Endothelial cell of umbilical vein (primary cell): ENCODE measurements around the gene PYROXD2. TPM values are rescaled to one million over a fixed set of nuclear protein-coding genes. Genes with fewer than 3 reads are reported as not detected.

Experiments
- BruUV-seq: library from RNA; stranded (reverse); fragments of 400-500 nt; replicated peaks from 2 replicates; lab custom pipeline; 2021; lab: Mats Ljungman, UMichigan
- CTCF ChIA-PET: fragments of 300-600, 350-600 bp; sonication (Branson Sonifier 250); formaldehyde crosslinking; loops from one replicate; lab custom pipeline; 2021; ENCODE audit warnings: antibody characterized with exemption, inconsistent platforms; lab: Charles Lee
- POLR2A ChIA-PET: fragments of 300-600, 350-600 bp; sonication (Branson Sonifier 250); formaldehyde crosslinking; loops from one replicate; lab custom pipeline; 2021; ENCODE audit warnings: antibody characterized with exemption, inconsistent platforms; lab: Charles Lee
- DNase-seq: peaks from one replicate; pipeline ENCODE4 v3.0.0-alpha.2; 2011; ENCODE audit warnings: low read depth, low spot score
- FAIRE-seq: peaks from 2 replicates; lab custom pipeline; 2011; peaks lifted over from hg19 to GRCh38; lab: Jason Lieb, UNC
- H2AFZ ChIP-seq: 2 replicates; pipeline ENCODE4 v1.6.0; 2012; ENCODE audit warnings: low read depth, low read length, control low read depth, inconsistent platforms
- H3K27ac ChIP-seq: 2 replicates; pipeline ENCODE4 v1.5.1; 2011; ENCODE audit warnings: low read depth, mild to moderate bottlenecking, control low read depth, low read length, moderate library complexity; ENCODE audit not compliant: insufficient read depth
- H3K27me3 ChIP-seq, 2 experiments: 2 replicates each; pipeline versions ENCODE4 v1.6.0 to v1.6.1; 2011; ENCODE audit warnings: low read length in 2 of 2, mixed read lengths in 1 of 2; ENCODE audit not compliant: control insufficient read depth in 2 of 2, insufficient read depth in 2 of 2
- H3K36me3 ChIP-seq, 2 experiments: 2 replicates in 1 of 2; 3 replicates in 1 of 2; pipeline ENCODE4 v1.5.1; 2011; ENCODE audit warnings: low read length in 2 of 2, mild to moderate bottlenecking in 1 of 2, moderate library complexity in 1 of 2; ENCODE audit not compliant: control insufficient read depth in 2 of 2, insufficient read depth in 2 of 2; ENCODE audit errors: extremely low read depth in 1 of 2
- H3K4me1 ChIP-seq: 3 replicates; pipeline ENCODE4 v1.5.1; 2011; ENCODE audit warnings: mild to moderate bottlenecking, low read length; ENCODE audit not compliant: control insufficient read depth, insufficient read depth; ENCODE audit errors: extremely low read depth
- H3K4me2 ChIP-seq: 2 replicates; pipeline ENCODE4 v1.6.1; 2011; ENCODE audit warnings: low read length, control low read depth, mixed read lengths; ENCODE audit not compliant: insufficient read depth
- H3K4me3 ChIP-seq, 3 experiments: fragments of 200-600 bp in 1 of 3; sonication (generic), shearing (Covaris generic) in 1 of 3; replicated peaks in 1 of 3; 2 replicates each; pipeline ENCODE4 v1.5.1; 2011 to 2016; ENCODE audit warnings: control low read depth in 3 of 3, low read length in 3 of 3, mild to moderate bottlenecking in 2 of 3, inconsistent platforms in 1 of 3, low read depth in 1 of 3, moderate library complexity in 1 of 3; ENCODE audit not compliant: insufficient read depth in 1 of 3
- H3K79me2 ChIP-seq: 2 replicates; pipeline ENCODE4 v1.6.0; 2012; ENCODE audit warnings: low read length, inconsistent platforms; ENCODE audit not compliant: control insufficient read depth, insufficient read depth
- H3K9ac ChIP-seq: replicated peaks from 2 replicates; pipeline ENCODE3; 2011; ENCODE audit warnings: low read length, control low read depth; ENCODE audit not compliant: insufficient read depth; ENCODE audit errors: extremely low read depth
- H3K9me1 ChIP-seq: replicated peaks from 3 replicates; pipeline ENCODE4 v1.6.0; 2011; ENCODE audit warnings: mild to moderate bottlenecking, low read length; ENCODE audit not compliant: control insufficient read depth, insufficient read depth; ENCODE audit errors: extremely low read depth
- H3K9me3 ChIP-seq: replicated peaks from 2 replicates; pipeline ENCODE4 v1.5.1; 2012; ENCODE audit warnings: low read length, inconsistent platforms; ENCODE audit not compliant: control insufficient read depth, insufficient read depth
- H4K20me1 ChIP-seq: replicated peaks from 2 replicates; pipeline ENCODE3; 2011; ENCODE audit warnings: mild to moderate bottlenecking, low read length; ENCODE audit not compliant: control insufficient read depth, insufficient read depth; ENCODE audit errors: extremely low read depth
- EZH2 ChIP-seq: IDR thresholded peaks from 2 replicates; pipeline ENCODE4 v1.6.1; 2012; ENCODE audit warnings: borderline replicate concordance, low read depth, mild to moderate bottlenecking, moderate library complexity, low read length, inconsistent platforms; ENCODE audit not compliant: severe bottlenecking
- FOS ChIP-seq: IDR thresholded peaks from 2 replicates; pipeline ENCODE4 v1.6.1; 2011; ENCODE audit warnings: mild to moderate bottlenecking, low read length, moderate library complexity, borderline replicate concordance; ENCODE audit not compliant: insufficient read depth
- GATA2 ChIP-seq: IDR thresholded peaks from 2 replicates; pipeline ENCODE4 v1.7.0; 2011; ENCODE audit warnings: low read depth, mild to moderate bottlenecking, moderate library complexity, mixed read lengths, low read length; ENCODE audit not compliant: insufficient read length, insufficient read depth
- JUN ChIP-seq: IDR thresholded peaks from 2 replicates; pipeline ENCODE4 v1.6.1; 2011; ENCODE audit warnings: borderline replicate concordance, low read depth; ENCODE audit not compliant: insufficient read length, insufficient read depth
- MYC ChIP-seq: IDR thresholded peaks from one replicate; pipeline ENCODE4 v1.6.1; 2011; ENCODE audit warnings: mild to moderate bottlenecking, low read depth, low read length
- POLR2A ChIP-seq: IDR thresholded peaks from 2 replicates; pipeline ENCODE4 v1.6.1; 2012; ENCODE audit warnings: low read depth, mild to moderate bottlenecking, control low read depth, low read length
- POLR2AphosphoS5 ChIP-seq: IDR thresholded peaks from 2 replicates; pipeline ENCODE4 v1.6.1; 2012; ENCODE audit warnings: low read depth, mild to moderate bottlenecking, control low read depth, low read length, moderate library complexity; ENCODE audit not compliant: insufficient read depth
- dilution Hi-C: fragments of 300-500 bp; cut with MboI; formaldehyde crosslinking; loops from one replicate; pipeline ENCODE4 v1.15.0; 2019; ENCODE audit warnings: low sequenced_read_pairs; ENCODE audit not compliant: extremely low pct_ligation_motif_present
- intact Hi-C: fragments of 100-400 bp; cut with micrococcal nuclease; formaldehyde crosslinking; loops from one replicate; pipeline ENCODE4 v1.10.0; 2022
- polyA plus RNA-seq, 4 experiments: library from polyadenylated mRNA; depleted of rRNA in 3 of 4; stranded (reverse) in 3 of 4; unstranded in 1 of 4; fragments of >200 nt; gene quantifications; 2 replicates each; pipeline versions ENCODE4 v1.2.1 to v1.2.3, GENCODE V29; 2011 to 2012; ENCODE audit warnings: missing spikeins in 1 of 4
- total RNA-seq: library from RNA; stranded (reverse); gene quantifications from 2 replicates; pipeline ENCODE4 v1.2.3, GENCODE V29; 2021
- TF ChIP-seq, protein P1 (sequence below), 2 donors: IDR thresholded peaks; 1 replicate in 1 of 2; 2 replicates in 1 of 2; pipeline ENCODE4 v1.5.1; 2011; ENCODE audit warnings: low read length in 2 of 2, mild to moderate bottlenecking in 2 of 2, moderate library complexity in 2 of 2, control low read depth in 1 of 2, inconsistent platforms in 1 of 2, low read depth in 1 of 2; ENCODE audit not compliant: insufficient read depth in 1 of 2; ENCODE audit errors: extremely low read depth in 1 of 2
- TF ChIP-seq, protein P2 (sequence below): IDR thresholded peaks from 2 replicates; pipeline ENCODE4 v1.6.1; 2011; ENCODE audit not compliant: insufficient read depth, insufficient read length

The PYROXD2 gene
- total and polyA plus RNA-seq, 2 donors (not counting 3 experiments of a cell fraction or from before 2014, with no cell fraction given), result 7.0 to 13.7 TPM

DNA sequence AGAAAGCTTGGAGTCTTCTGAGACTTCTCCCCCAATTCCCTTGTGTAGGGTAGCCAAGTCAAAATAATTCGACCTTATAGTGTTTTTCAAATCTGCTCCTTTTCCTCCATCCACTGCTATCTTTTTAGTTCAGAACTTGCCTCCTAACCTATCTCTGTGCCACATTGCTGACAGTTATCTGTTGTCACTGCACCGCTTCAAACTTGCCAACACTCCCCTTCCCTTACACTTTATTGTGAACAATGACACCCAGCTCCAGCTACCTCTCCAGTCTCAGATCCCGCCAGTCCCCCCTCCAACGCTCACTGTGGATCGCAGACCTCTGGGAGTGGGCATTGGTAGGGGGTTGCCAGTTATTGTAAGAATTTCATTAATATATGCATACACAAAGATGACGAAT is 48.0 kb upstream of the PYROXD2 start:
- no peak overlapping the region for H2AFZ ChIP-seq
- ChIA-PET POLR2A (no interaction called here), CTCF (no interaction called here)
- DNase-seq (no peak), FAIRE-seq (no peak)
- no peaks in the 10 kb centered on the region for H3K9me3 ChIP-seq
- H4K20me1 ChIP-seq, result no peaks in the 10 kb centered on the region
- dilution Hi-C loops (no loop called here), intact Hi-C loops (loop anchor here (10.0 kb wide), 1 partner anchor 932 kb away; no protein-coding TSS in a partner anchor)
- H3K4me2 ChIP-seq, result no peak overlapping the region
- no peaks in the 10 kb centered on the region for H3K79me2 ChIP-seq
- no peak for TF ChIP-seq JUN
- TF ChIP-seq EZH2, result no peak
- no peak for TF ChIP-seq FOS
- TF ChIP-seq POLR2AphosphoS5, result no peak
- TF ChIP-seq, protein P1, sequence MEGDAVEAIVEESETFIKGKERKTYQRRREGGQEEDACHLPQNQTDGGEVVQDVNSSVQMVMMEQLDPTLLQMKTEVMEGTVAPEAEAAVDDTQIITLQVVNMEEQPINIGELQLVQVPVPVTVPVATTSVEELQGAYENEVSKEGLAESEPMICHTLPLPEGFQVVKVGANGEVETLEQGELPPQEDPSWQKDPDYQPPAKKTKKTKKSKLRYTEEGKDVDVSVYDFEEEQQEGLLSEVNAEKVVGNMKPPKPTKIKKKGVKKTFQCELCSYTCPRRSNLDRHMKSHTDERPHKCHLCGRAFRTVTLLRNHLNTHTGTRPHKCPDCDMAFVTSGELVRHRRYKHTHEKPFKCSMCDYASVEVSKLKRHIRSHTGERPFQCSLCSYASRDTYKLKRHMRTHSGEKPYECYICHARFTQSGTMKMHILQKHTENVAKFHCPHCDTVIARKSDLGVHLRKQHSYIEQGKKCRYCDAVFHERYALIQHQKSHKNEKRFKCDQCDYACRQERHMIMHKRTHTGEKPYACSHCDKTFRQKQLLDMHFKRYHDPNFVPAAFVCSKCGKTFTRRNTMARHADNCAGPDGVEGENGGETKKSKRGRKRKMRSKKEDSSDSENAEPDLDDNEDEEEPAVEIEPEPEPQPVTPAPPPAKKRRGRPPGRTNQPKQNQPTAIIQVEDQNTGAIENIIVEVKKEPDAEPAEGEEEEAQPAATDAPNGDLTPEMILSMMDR (IDR thresholded peaks at IDR 0.05; ENCODE audit: extremely low read depth in 1 of 2, insufficient read depth in 1 of 2, low read depth in 1 of 2, low read length in 2 of 2), result no peak
- TF ChIP-seq POLR2A, result no peak
- TF ChIP-seq, protein P2, sequence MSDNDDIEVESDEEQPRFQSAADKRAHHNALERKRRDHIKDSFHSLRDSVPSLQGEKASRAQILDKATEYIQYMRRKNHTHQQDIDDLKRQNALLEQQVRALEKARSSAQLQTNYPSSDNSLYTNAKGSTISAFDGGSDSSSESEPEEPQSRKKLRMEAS, result no peak
- TF ChIP-seq GATA2, result no peak
- TF ChIP-seq MYC, result no peak
- BruUV-seq, result no TSS peak
- no peak overlapping the region for H3K27ac ChIP-seq
- H3K36me3 ChIP-seq, result no peaks in the 10 kb centered on the region
- peaks cover 18% of the 10 kb centered on the region for H3K4me1 ChIP-seq
- no peaks in the 10 kb centered on the region for H3K27me3 ChIP-seq
- H3K9ac ChIP-seq, result no peak overlapping the region
- no peak overlapping the region for H3K4me3 ChIP-seq
- no peaks in the 10 kb centered on the region for H3K9me1 ChIP-seq
